ENCODE measurements around the gene IRX2.

The IRX2 gene

GRCh38 chr5:2741956-2742355, 9.5 kb downstream of the IRX2 start:
- no peak for DNase-seq (ENCODE audit: low spot score)

- DNase-seq (ENCODE audit: low spot score): no peak
Measured at GRCh38 chr5:2740876-2741555, 10.5 kb downstream of the IRX2 start.

GRCh38 chr5:2740051-2740875, 11.2 kb downstream of the IRX2 start:
- no peak for DNase-seq (ENCODE audit: low spot score)

GRCh38 chr5:2739360-2740050, 12.0 kb downstream of the IRX2 start:
- DNase-seq (ENCODE audit: low spot score): no peak

- no peak for DNase-seq (ENCODE audit: low spot score)
Measured at GRCh38 chr5:2738700-2739359, 12.6 kb downstream of the IRX2 start.

- no peak for DNase-seq (ENCODE audit: low spot score)
Measured at GRCh38 chr5:2738156-2738699, 13.2 kb downstream of the IRX2 start.

GRCh38 chr5:2737273-2738155, 14.0 kb downstream of the IRX2 start:
- DNase-seq (ENCODE audit: low spot score): no peak

- DNase-seq (ENCODE audit: low spot score): no peak
Measured at GRCh38 chr5:2736872-2737271, 14.6 kb downstream of the IRX2 start.

- DNase-seq (ENCODE audit: low spot score): no peak
Measured at GRCh38 chr5:2735996-2736395, 15.5 kb downstream of the IRX2 start.

- no peak for DNase-seq (ENCODE audit: low spot score)
Measured at GRCh38 chr5:2732850-2733249, 18.6 kb downstream of the IRX2 start.

- DNase-seq (ENCODE audit: low spot score): no peak
Measured at GRCh38 chr5:2732004-2732403, 19.5 kb downstream of the IRX2 start.

- DNase-seq (ENCODE audit: low spot score): no peak
Measured at GRCh38 chr5:2729189-2729588, 22.3 kb downstream of the IRX2 start.

GRCh38 chr5:2727550-2727949, 23.9 kb downstream of the IRX2 start:
- DNase-seq (ENCODE audit: low spot score): no peak

GRCh38 chr5:2725980-2726765, 25.3 kb downstream of the IRX2 start:
- DNase-seq (ENCODE audit: low spot score): no peak

- no peak for DNase-seq (ENCODE audit: low spot score)
Measured at GRCh38 chr5:2724831-2725230, 26.6 kb downstream of the IRX2 start.

GRCh38 chr5:2724031-2724581, 27.4 kb downstream of the IRX2 start:
- no peak for DNase-seq (ENCODE audit: low spot score)

GRCh38 chr5:2722901-2723300, 28.6 kb downstream of the IRX2 start:
- no peak for DNase-seq (ENCODE audit: low spot score)

GRCh38 chr5:2721385-2722138, 29.9 kb downstream of the IRX2 start:
- no peak for DNase-seq (ENCODE audit: low spot score)

GRCh38 chr5:2719332-2719731, 32.1 kb downstream of the IRX2 start:
- DNase-seq (ENCODE audit: low spot score): no peak

Data from SK-N-DZ (cell line).